GM18520 (cell line): Measurements from ENCODE around the gene PDLIM1.
A peak's percentile ranks its signal among the peaks of the same experiment; 100 is the strongest.

Experiments used
- ATAC-seq: cut with Tn5 transposase; IDR thresholded peaks from one replicate; pipeline ENCODE4 v1.9.1; 2021; ENCODE audit not compliant: unreplicated experiment

The PDLIM1 gene

GRCh38 chr10:95289003-95289920, 1.5 kb downstream of the PDLIM1 start:
- ATAC-seq, result no peak

DNA sequence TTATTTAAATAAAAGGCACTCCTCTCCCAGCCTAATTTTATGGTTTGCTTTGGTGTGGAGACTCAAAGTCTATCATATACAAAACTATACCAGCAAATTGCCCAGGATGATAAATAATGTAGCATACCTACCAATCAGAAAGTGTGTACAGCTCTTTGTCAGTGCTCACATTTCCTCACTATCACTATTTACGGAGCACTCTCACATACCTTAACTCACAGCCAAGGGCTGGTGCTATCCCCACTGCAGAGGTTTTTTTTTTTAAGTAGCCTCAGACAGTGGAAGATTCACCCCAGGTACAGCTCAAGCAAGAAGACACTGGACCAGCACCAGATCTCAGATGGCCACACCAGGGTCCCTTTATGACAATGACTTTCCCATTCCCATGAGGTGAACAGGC, 2.5 kb downstream of the PDLIM1 start:
- no peak for ATAC-seq

DNA sequence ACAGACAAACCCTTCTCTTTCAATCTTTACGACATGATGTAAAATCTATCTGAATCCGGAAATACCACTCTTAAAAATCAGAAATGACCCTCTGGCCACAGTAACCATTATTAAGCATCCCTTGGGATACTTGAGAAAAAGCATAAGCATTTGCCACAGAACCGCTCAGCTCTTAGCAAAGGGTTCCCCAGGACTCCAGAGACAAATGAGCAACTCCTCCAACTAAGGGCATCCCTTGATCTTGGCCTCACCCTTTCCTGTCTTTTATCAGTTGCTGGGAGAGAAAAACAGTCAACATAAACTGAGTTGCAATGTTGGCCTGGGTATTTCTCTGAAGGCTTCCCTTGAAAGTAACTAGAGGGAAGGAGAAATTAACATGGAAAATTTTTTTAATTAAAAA, 3.5 kb downstream of the PDLIM1 start:
- ATAC-seq, result no peak

GRCh38 chr10:95286707-95287106, 4.1 kb downstream of the PDLIM1 start:
- ATAC-seq, result no peak

GRCh38 chr10:95285556-95285955, 5.2 kb downstream of the PDLIM1 start:
- no peak for ATAC-seq

GRCh38 chr10:95284807-95285206, 6.0 kb downstream of the PDLIM1 start:
- ATAC-seq, result peak; percentile 44

DNA sequence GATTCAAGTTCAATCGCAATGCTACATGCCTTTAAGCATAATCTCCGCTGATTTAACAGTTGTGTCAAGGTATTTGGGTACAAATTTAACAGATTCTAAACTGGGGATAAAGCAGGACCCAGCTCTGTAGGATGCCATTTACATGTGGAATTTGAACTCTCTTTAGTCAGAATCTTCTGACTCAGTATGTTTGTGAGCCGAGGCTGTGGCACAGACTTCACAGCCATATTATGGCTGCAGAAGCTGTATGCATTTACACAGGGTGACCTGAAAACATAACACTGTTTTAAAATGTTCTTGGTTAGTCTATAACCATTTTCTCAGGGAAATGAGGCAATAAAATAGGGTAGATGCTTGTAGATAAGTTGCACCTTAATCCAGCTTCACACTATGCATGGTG, 8.7 kb downstream of the PDLIM1 start:
- no peak for ATAC-seq

DNA sequence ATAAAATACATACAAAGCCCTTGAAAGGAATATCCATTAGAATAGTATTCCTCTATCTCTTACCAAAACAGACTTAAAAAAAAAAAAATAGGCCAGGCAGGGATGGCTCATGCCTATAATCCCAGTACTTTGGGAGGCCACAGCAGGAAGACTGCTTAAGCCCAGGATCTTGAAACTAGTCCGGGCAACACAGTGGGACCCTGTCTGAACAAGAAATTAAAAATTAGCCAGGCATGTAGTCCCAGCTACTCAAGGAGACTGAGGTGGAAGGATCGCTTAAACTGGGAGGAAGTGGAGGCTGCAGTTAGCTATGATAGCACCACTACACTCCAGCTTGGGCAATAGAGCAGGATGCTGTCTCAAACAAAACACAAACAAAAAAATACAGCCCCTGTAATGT, 9.6 kb downstream of the PDLIM1 start:
- ATAC-seq, result no peak

DNA sequence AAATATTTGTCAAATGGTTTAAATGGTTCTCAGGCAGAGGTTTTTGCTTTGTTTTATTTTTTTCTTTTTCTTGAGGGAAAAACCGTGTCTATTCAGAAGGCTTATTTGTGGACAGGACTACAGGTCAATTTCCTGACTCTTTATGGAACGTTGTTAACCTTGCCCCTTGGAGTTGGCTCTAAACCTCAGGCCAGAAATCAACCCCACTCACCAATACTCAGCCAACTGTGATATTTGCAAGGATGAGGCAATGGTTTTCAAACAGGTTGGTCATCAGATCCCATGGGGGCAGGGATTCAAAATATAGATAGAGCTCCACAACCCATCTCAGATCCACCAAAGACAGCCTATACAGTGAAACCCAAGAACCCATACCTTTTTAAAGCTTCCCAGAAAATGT, 10.2 kb downstream of the PDLIM1 start:
- no peak for ATAC-seq

- ATAC-seq, result no peak
Measured at GRCh38 chr10:95279042-95279820, 11.6 kb downstream of the PDLIM1 start.

- ATAC-seq, result no peak
Measured at GRCh38 chr10:95278061-95278988, 12.5 kb downstream of the PDLIM1 start.

GRCh38 chr10:95277614-95278013, 13.2 kb downstream of the PDLIM1 start:
- no peak for ATAC-seq

DNA sequence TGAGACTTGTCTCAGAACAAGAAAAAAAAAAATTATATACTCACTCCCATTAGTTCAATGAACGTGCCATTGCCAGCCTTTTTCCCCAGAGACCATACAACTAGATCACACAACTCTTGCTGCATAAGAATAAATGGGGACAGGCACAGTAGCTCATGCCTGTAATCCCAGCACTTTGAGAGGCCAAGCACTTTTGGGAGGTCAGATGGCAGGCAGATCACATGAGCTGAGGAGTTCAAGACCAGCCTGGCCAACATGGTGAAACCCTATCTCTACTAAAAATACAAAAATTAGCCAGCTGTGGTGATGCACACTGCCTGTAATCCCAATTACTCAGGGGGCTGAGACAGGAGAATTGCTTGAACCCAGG, 13.6 kb downstream of the PDLIM1 start:
- ATAC-seq, result no peak

- ATAC-seq, result no peak
Measured at GRCh38 chr10:95276367-95277200, 14.2 kb downstream of the PDLIM1 start.

DNA sequence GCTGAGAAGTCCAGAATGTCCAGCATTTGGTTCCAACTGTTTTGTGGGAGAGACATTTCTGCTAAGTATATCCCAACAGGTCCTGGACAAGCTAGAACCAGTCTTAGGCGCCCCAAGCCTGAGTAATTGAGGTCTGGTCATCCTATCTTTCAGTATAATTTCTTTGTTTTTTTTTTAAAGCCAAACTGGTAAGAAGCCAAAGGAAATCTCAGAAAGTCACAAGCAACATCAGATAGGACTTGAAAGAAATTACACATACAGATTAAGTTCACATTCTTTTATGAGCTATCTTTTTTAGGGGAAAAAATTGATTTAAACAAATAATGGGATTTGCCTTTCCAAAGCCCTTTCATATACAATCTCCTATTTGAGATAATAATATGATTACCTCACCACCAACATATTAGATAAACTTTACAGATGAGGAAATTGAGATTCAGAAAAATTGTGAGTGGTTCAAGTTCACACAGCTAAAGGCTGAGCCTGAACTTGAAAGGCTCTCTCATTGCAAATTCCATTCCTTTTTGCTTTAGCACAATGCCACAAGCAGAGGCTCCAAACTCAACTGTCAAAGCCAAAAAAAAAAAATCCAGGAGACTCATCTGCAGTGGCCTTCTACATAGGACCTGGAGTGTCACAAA, 15.0 kb downstream of the PDLIM1 start:
- ATAC-seq, result no peak

GRCh38 chr10:95273393-95274312, 17.1 kb downstream of the PDLIM1 start:
- ATAC-seq, result no peak

- ATAC-seq, result no peak
Measured at GRCh38 chr10:95268438-95268837, 22.4 kb downstream of the PDLIM1 start.

DNA sequence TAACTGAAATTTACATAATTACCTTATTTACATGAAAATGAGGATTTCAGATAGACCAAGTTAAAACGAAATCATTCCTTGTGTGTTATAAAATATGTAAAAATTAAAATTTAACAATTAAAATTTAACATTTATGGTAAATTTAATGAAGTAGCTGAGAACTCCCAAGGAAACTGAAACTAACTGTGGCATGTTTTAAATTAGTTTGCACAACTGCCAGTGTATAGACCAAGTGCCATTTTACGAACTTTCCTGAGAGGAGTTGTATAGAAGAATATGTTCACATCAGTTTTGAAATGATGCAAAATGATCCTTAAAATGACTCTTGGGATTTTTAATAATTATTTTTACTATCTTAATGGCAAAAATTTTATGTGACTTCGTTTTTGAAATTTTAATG, 23.6 kb downstream of the PDLIM1 start:
- ATAC-seq, result no peak

GRCh38 chr10:95266674-95267095, 24.1 kb downstream of the PDLIM1 start:
- ATAC-seq, result peak; percentile 97
